ENCODE measurements around the gene TMTC1. TPM values are rescaled to one million over a fixed set of nuclear protein-coding genes. Genes with fewer than 3 reads are reported as not detected.

The TMTC1 gene
- total RNA-seq, 1 experiment from 2014 or later, result 0.17 TPM

- H3K4me3 Mint-ChIP-seq (ENCODE audit: low read depth, unreplicated experiment), result no peak overlapping the region
- DNase-seq, result no peak
- no TSS peak for BruUV-seq (replicated peaks)
- no peaks in the 10 kb centered on the region for H3K36me3 Mint-ChIP-seq (ENCODE audit: insufficient read depth, unreplicated experiment)
- H3K27me3 Mint-ChIP-seq (ENCODE audit: unreplicated experiment), result peaks cover 13% of the 10 kb centered on the region
- intact Hi-C loops (cut with micrococcal nuclease; ENCODE audit: unreplicated experiment), result no loop called here
- TF ChIP-seq CTCF (IDR thresholded peaks at IDR 0.05; ENCODE audit: unreplicated experiment), result no peak
- CTCF ChIA-PET, result no interaction called here
- H3K9me3 Mint-ChIP-seq (ENCODE audit: low read depth, unreplicated experiment), result no peaks in the 10 kb centered on the region
- no peak overlapping the region for H3K27ac Mint-ChIP-seq (ENCODE audit: unreplicated experiment)
- peaks cover 16% of the 10 kb centered on the region for H3K4me1 Mint-ChIP-seq (ENCODE audit: low read depth, unreplicated experiment)
Measured at GRCh38 chr12:29799591-29799990, 15.8 kb upstream of the TMTC1 start.

- peaks cover 13% of the 10 kb centered on the region for H3K27me3 Mint-ChIP-seq (ENCODE audit: unreplicated experiment)
- CTCF ChIA-PET, result no interaction called here
- no peaks in the 10 kb centered on the region for H3K36me3 Mint-ChIP-seq (ENCODE audit: insufficient read depth, unreplicated experiment)
- no peak overlapping the region for H3K4me3 Mint-ChIP-seq (ENCODE audit: low read depth, unreplicated experiment)
- H3K9me3 Mint-ChIP-seq (ENCODE audit: low read depth, unreplicated experiment), result no peaks in the 10 kb centered on the region
- no TSS peak for BruUV-seq (replicated peaks)
- H3K4me1 Mint-ChIP-seq (ENCODE audit: low read depth, unreplicated experiment), result peaks cover 16% of the 10 kb centered on the region
- DNase-seq, result no peak
- H3K27ac Mint-ChIP-seq (ENCODE audit: unreplicated experiment), result peak overlapping the region; percentile 8
- TF ChIP-seq CTCF (IDR thresholded peaks at IDR 0.05; ENCODE audit: unreplicated experiment), result no peak
- intact Hi-C loops (cut with micrococcal nuclease; ENCODE audit: unreplicated experiment), result no loop called here
Measured at GRCh38 chr12:29797565-29798355, 14.0 kb upstream of the TMTC1 start.

DNA sequence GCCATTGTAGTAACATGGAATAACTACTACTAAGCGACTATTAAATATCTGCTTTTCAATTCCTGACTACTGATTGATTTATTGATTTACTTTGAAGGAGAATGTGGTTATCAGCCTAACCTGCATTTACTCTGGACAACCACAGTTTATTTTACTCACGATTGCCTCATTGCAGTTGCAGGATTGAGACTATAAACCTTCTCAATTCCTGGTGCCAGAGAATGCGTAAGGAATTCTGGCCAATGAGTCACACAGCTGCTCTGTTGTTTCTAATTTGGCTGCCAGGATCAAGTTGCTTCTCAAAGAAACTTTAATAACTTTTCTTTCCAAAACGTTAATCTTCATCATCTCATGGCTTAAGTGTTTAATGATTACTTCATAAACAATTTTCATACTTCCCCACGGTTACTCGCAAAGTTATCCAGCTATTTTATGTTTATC lies 13.1 kb upstream of the TMTC1 start:
- no peaks in the 10 kb centered on the region for H3K9me3 Mint-ChIP-seq (ENCODE audit: low read depth, unreplicated experiment)
- no TSS peak for BruUV-seq (replicated peaks)
- intact Hi-C loops (cut with micrococcal nuclease; ENCODE audit: unreplicated experiment), result no loop called here
- H3K4me3 Mint-ChIP-seq (ENCODE audit: low read depth, unreplicated experiment), result no peak overlapping the region
- CTCF ChIA-PET, result no interaction called here
- no peaks in the 10 kb centered on the region for H3K36me3 Mint-ChIP-seq (ENCODE audit: insufficient read depth, unreplicated experiment)
- peak; percentile 14 for DNase-seq
- H3K4me1 Mint-ChIP-seq (ENCODE audit: low read depth, unreplicated experiment), result peaks cover 16% of the 10 kb centered on the region
- peaks cover 13% of the 10 kb centered on the region for H3K27me3 Mint-ChIP-seq (ENCODE audit: unreplicated experiment)
- TF ChIP-seq CTCF (IDR thresholded peaks at IDR 0.05; ENCODE audit: unreplicated experiment), result no peak
- H3K27ac Mint-ChIP-seq (ENCODE audit: unreplicated experiment), result peak overlapping the region; percentile 27

DNA sequence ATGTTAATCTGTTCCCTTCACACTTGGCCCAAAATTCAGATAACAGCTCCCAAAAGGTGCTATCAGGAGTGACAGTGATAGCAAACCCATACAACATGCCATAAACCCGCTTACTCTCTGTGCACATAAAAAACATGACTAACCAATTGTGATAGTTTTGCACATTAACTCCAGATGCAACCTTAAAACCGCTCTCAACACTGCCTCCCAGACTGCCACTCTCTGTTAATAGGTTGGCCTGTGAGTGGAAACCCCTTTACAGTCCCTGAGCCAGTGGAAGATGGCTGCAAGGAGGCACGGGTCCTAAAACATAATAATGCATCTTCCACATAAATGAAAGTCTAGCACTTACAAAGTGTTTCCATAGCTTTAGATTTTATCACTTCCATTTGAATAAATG lies 12.0 kb upstream of the TMTC1 start:
- peaks cover 13% of the 10 kb centered on the region for H3K27me3 Mint-ChIP-seq (ENCODE audit: unreplicated experiment)
- no TSS peak for BruUV-seq (replicated peaks)
- CTCF ChIA-PET, result no interaction called here
- H3K27ac Mint-ChIP-seq (ENCODE audit: unreplicated experiment), result no peak overlapping the region
- no peak for TF ChIP-seq CTCF (IDR thresholded peaks at IDR 0.05; ENCODE audit: unreplicated experiment)
- DNase-seq, result no peak
- H3K9me3 Mint-ChIP-seq (ENCODE audit: low read depth, unreplicated experiment), result no peaks in the 10 kb centered on the region
- no peak overlapping the region for H3K4me3 Mint-ChIP-seq (ENCODE audit: low read depth, unreplicated experiment)
- H3K4me1 Mint-ChIP-seq (ENCODE audit: low read depth, unreplicated experiment), result peaks cover 16% of the 10 kb centered on the region
- intact Hi-C loops (cut with micrococcal nuclease; ENCODE audit: unreplicated experiment), result no loop called here
- no peaks in the 10 kb centered on the region for H3K36me3 Mint-ChIP-seq (ENCODE audit: insufficient read depth, unreplicated experiment)

Data from Calu3 (cell line).